ENCODE results near the gene HACD3. TPM values are rescaled to one million over a fixed set of nuclear protein-coding genes. Genes with fewer than 3 reads are reported as not detected.

Gene HACD3
- total RNA-seq (2021) (66.5 and 71.6 TPM in 2 replicates), Bru-seq, nascent RNA (percentile 82 among the genes with signal in this experiment), BruChase-seq, experiment 1, labeled RNA remaining after a 2-hour chase (percentile 81 among the genes with signal in this experiment), BruChase-seq, experiment 2, labeled RNA remaining after a 6-hour chase (percentile 89 among the genes with signal in this experiment)
- long read RNA-seq, transcript HACD3-201 (11 exons, 3,228 nt): major isoform, 238 of 267 reads
- long read RNA-seq, partial matches to known transcripts: 4 of 267 reads
- long read RNA-seq, other reads (novel, unspliced or antisense): 21 of 267 reads

GRCh38 chr15:65530318-65531111 is at the start of gene HACD3:
Gene HACD3 (plus strand): TSS chr15:65530463. CDS start chr15:65530632, 169 bp downstream.
- Histone ChIP-seq H3K9me3 (ENCODE audit: insufficient read depth, low read depth) (no peaks in the 10 kb centered on the region), H3K36me3 (ENCODE audit: low read depth) (no peaks in the 10 kb centered on the region), H3F3A (ENCODE audit: insufficient read depth, low read depth) (peaks cover 12% of the 10 kb centered on the region; the same call in 1 of the 2 replicates), H3K27me3 (ENCODE audit: insufficient read depth, low read depth) (no peaks in the 10 kb centered on the region), H3K79me2 (ENCODE audit: low read depth) (peaks cover 52% of the 10 kb centered on the region), H3K9me2 (ENCODE audit: insufficient read depth) (no peaks in the 10 kb centered on the region), H3K4me2 (peak within 1 kb of the TSS; percentile 69), H4K20me1 (ENCODE audit: insufficient read depth) (no peaks in the 10 kb centered on the region; the same call in 1 of the 2 replicates), H3K4me3 (peak within 1 kb of the TSS; percentile 85), H3K4me1 (replicated peaks; ENCODE audit: insufficient read depth) (peaks cover 23% of the 10 kb centered on the region), H3K27ac (no peak within 1 kb of the TSS), H2AFZ (peak within 1 kb of the TSS; percentile 98)
- intact Hi-C loops (cut with micrococcal nuclease; ENCODE audit: unreplicated experiment): no loop called here
- ChIA-PET CTCF (no interaction called here), POLR2A (ENCODE audit: unreplicated experiment) (interaction anchor here (0.6 kb wide), 1 partner anchor 15 kb away, joined by 4 read pairs; no protein-coding TSS in a partner anchor)
- peak; percentile 41 to 86 for DNase-seq
- no peak for TF ChIP-seq CTCF (conservative IDR thresholded peaks at IDR 0.05)
- no peak for TF ChIP-seq EZH2 (IDR thresholded peaks at IDR 0.05; ENCODE audit: low read depth)
- BruUV-seq (replicated peaks): no TSS peak

- ChIA-PET CTCF (no interaction called here), POLR2A (ENCODE audit: unreplicated experiment) (no interaction called here)
- H3K79me2 ChIP-seq (ENCODE audit: low read depth): no peaks in the 10 kb centered on the region
- H3K27ac ChIP-seq: no peak overlapping the region
- H3K4me1 ChIP-seq (replicated peaks; ENCODE audit: insufficient read depth): no peaks in the 10 kb centered on the region
- H3K4me2 ChIP-seq: no peak overlapping the region
- no peaks in the 10 kb centered on the region for H3K27me3 ChIP-seq (ENCODE audit: insufficient read depth, low read depth)
- no peaks in the 10 kb centered on the region; the same call in 1 of the 2 replicates for H4K20me1 ChIP-seq (ENCODE audit: insufficient read depth)
- H3K9me3 ChIP-seq (ENCODE audit: insufficient read depth, low read depth): no peaks in the 10 kb centered on the region
- H3K9me2 ChIP-seq (ENCODE audit: insufficient read depth): no peaks in the 10 kb centered on the region
- DNase-seq: no peak
- H3K4me3 ChIP-seq: no peak overlapping the region
- H3K36me3 ChIP-seq (ENCODE audit: low read depth): peaks cover 5% of the 10 kb centered on the region; the same call in 1 of the 2 replicates
- BruUV-seq (replicated peaks): no TSS peak
- TF ChIP-seq CTCF (conservative IDR thresholded peaks at IDR 0.05): no peak
- TF ChIP-seq EZH2 (IDR thresholded peaks at IDR 0.05; ENCODE audit: low read depth): no peak
- no peak overlapping the region for H2AFZ ChIP-seq
- no peaks in the 10 kb centered on the region for H3F3A ChIP-seq (ENCODE audit: insufficient read depth, low read depth)
- intact Hi-C loops (cut with micrococcal nuclease; ENCODE audit: unreplicated experiment): no loop called here
Measured at GRCh38 chr15:65484876-65485275, 45.4 kb upstream of the HACD3 start.

- Histone ChIP-seq H4K20me1 (ENCODE audit: insufficient read depth) (no peaks in the 10 kb centered on the region), H3F3A (ENCODE audit: insufficient read depth, low read depth) (no peaks in the 10 kb centered on the region), H3K4me1 (replicated peaks; ENCODE audit: insufficient read depth) (no peaks in the 10 kb centered on the region), H3K4me3 (no peak overlapping the region), H3K79me2 (ENCODE audit: low read depth) (no peaks in the 10 kb centered on the region), H3K27ac (no peak overlapping the region), H3K27me3 (ENCODE audit: insufficient read depth, low read depth) (no peaks in the 10 kb centered on the region), H3K36me3 (ENCODE audit: low read depth) (0 out of 2 replicates have a peak, but pooled peaks cover 6% of the 10 kb centered on the region), H3K4me2 (no peak overlapping the region), H3K9me3 (ENCODE audit: insufficient read depth, low read depth) (no peaks in the 10 kb centered on the region), H3K9me2 (ENCODE audit: insufficient read depth) (no peaks in the 10 kb centered on the region), H2AFZ (no peak overlapping the region)
- no peak for DNase-seq
- CTCF ChIA-PET: no interaction called here
- no TSS peak for BruUV-seq (replicated peaks)
- intact Hi-C loops (cut with micrococcal nuclease; ENCODE audit: unreplicated experiment): no loop called here
- no peak for TF ChIP-seq CTCF (conservative IDR thresholded peaks at IDR 0.05)
- no peak for TF ChIP-seq EZH2 (IDR thresholded peaks at IDR 0.05; ENCODE audit: low read depth)
- POLR2A ChIA-PET (ENCODE audit: unreplicated experiment): no interaction called here
Measured at GRCh38 chr15:65494076-65494475, 36.2 kb upstream of the HACD3 start.

All from PC-9 (cell line).